Measurements from ENCODE around the gene SLC37A1.

The SLC37A1 gene

DNA sequence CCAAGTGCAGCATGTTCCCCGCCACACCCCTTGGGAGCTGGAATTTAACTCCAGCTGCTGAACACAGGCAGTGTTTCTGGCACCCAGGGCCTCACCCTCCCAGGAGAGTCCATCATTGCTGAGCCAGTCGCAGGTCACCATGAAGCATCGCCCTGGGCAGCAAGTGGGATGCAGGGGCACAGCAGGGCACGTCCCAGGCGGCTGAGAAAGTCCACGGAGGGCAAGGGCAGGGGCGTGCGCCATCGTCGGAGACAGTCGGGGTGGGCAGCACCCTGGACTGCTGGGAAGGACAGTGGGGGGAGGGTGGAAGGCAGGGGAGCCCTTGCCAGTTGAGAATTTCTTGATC lies 70.6 kb downstream of the SLC37A1 start:
- Histone ChIP-seq H3K27me3 (no peaks in the 10 kb centered on the region), H3K27ac (no peak overlapping the region), H3K36me3 (peaks cover 11% of the 10 kb centered on the region), H3K4me3 (ENCODE audit: low read depth in 1 of 2, low read length in 1 of 2) (no peak overlapping the region), H3K4me1 (ENCODE audit: control insufficient read depth in 1 of 2, insufficient read depth in 1 of 2, low read depth in 1 of 2, low read length in 1 of 2) (no peaks in the 10 kb centered on the region), H3K9me3 (no peaks in the 10 kb centered on the region)
- TF ChIP-seq CTCF (IDR thresholded peaks at IDR 0.05) = no peak

DNA sequence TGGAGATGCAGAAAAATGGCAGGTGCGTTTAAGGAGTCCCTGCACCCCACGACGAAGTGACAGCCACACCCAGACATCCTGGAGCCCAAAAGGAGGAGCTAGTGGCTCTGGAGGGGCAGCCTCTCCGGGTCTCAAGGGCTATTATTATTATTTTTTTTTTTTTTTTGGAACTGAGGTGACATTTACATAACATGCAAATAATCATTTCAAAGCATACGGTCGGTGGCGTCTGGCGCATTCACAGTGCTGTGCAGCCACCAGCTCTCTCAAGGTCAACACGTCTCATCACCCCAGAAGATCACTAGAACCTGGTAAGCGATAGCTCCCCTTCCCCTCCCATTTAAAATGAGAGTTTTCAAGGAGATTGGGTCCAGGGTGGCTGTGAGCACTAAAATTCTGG lies 72.2 kb downstream of the SLC37A1 start:
- H3K36me3 ChIP-seq = peaks cover 2% of the 10 kb centered on the region

GRCh38 chr21:42586406-42586805 lies 72.8 kb downstream of the SLC37A1 start:
- no peaks in the 10 kb centered on the region for H3K9me3 ChIP-seq
- no peaks in the 10 kb centered on the region for H3K36me3 ChIP-seq
- H3K4me1 ChIP-seq (ENCODE audit: control insufficient read depth in 1 of 2, insufficient read depth in 1 of 2, low read depth in 1 of 2, low read length in 1 of 2) = peaks cover 12% of the 10 kb centered on the region in 2 experiments
- H3K27me3 ChIP-seq = no peaks in the 10 kb centered on the region
- no peak overlapping the region for H3K27ac ChIP-seq
- no peak for TF ChIP-seq CTCF (IDR thresholded peaks at IDR 0.05)
- H3K4me3 ChIP-seq (ENCODE audit: low read depth in 1 of 2, low read length in 1 of 2) = no peak overlapping the region

More for the DNA sequence above, 72.2 kb downstream of the SLC37A1 start:
- H3K4me3 ChIP-seq (ENCODE audit: low read depth in 1 of 2, low read length in 1 of 2) = no peak overlapping the region
- H3K27ac ChIP-seq = no peak overlapping the region
- H3K4me1 ChIP-seq (ENCODE audit: control insufficient read depth in 1 of 2, insufficient read depth in 1 of 2, low read depth in 1 of 2, low read length in 1 of 2) = peaks cover 6 to 7% of the 10 kb centered on the region in 2 experiments
- H3K27me3 ChIP-seq = no peaks in the 10 kb centered on the region
- TF ChIP-seq CTCF (IDR thresholded peaks at IDR 0.05) = no peak
- H3K9me3 ChIP-seq = no peaks in the 10 kb centered on the region

GRCh38 chr21:42587036-42587435 lies 73.4 kb downstream of the SLC37A1 start:
- Histone ChIP-seq H3K4me3 (ENCODE audit: low read depth in 1 of 2, low read length in 1 of 2) (no peak overlapping the region), H3K9me3 (no peaks in the 10 kb centered on the region), H3K36me3 (no peaks in the 10 kb centered on the region), H3K4me1 (ENCODE audit: control insufficient read depth in 1 of 2, insufficient read depth in 1 of 2, low read depth in 1 of 2, low read length in 1 of 2) (peaks cover 12% of the 10 kb centered on the region in 2 experiments), H3K27ac (no peak overlapping the region), H3K27me3 (no peaks in the 10 kb centered on the region)
- TF ChIP-seq CTCF (IDR thresholded peaks at IDR 0.05) = no peak

GRCh38 chr21:42590431-42591131 lies 76.9 kb downstream of the SLC37A1 start:
- no peaks in the 10 kb centered on the region for H3K36me3 ChIP-seq
- H3K9me3 ChIP-seq = no peaks in the 10 kb centered on the region
- H3K27ac ChIP-seq = no peak overlapping the region
- TF ChIP-seq CTCF (IDR thresholded peaks at IDR 0.05) = no peak
- no peak overlapping the region for H3K4me3 ChIP-seq (ENCODE audit: low read depth in 1 of 2, low read length in 1 of 2)
- H3K27me3 ChIP-seq = peaks cover 7% of the 10 kb centered on the region
- H3K4me1 ChIP-seq (ENCODE audit: control insufficient read depth in 1 of 2, insufficient read depth in 1 of 2, low read depth in 1 of 2, low read length in 1 of 2) = peaks cover 12% of the 10 kb centered on the region in 2 experiments
